ENCODE data around the gene PCYOX1L.

GRCh38 chr5:149313151-149313841, 44.5 kb upstream of the PCYOX1L start:
- TF ChIP-seq, protein P1, sequence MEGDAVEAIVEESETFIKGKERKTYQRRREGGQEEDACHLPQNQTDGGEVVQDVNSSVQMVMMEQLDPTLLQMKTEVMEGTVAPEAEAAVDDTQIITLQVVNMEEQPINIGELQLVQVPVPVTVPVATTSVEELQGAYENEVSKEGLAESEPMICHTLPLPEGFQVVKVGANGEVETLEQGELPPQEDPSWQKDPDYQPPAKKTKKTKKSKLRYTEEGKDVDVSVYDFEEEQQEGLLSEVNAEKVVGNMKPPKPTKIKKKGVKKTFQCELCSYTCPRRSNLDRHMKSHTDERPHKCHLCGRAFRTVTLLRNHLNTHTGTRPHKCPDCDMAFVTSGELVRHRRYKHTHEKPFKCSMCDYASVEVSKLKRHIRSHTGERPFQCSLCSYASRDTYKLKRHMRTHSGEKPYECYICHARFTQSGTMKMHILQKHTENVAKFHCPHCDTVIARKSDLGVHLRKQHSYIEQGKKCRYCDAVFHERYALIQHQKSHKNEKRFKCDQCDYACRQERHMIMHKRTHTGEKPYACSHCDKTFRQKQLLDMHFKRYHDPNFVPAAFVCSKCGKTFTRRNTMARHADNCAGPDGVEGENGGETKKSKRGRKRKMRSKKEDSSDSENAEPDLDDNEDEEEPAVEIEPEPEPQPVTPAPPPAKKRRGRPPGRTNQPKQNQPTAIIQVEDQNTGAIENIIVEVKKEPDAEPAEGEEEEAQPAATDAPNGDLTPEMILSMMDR (conservative IDR thresholded peaks at IDR 0.05 in 1 of 2, IDR thresholded peaks at IDR 0.05 in 1 of 2; ENCODE audit: low read depth in 1 of 2, low read length in 2 of 2), result no peak
- TF ChIP-seq EZH2 (IDR thresholded peaks at IDR 0.05; ENCODE audit: low read length, missing control alignments), result no peak

Data from fibroblast of lung (primary cell).